Hepatocyte (in vitro differentiated cells): ENCODE data around the gene CYLC1. TPM values are rescaled to one million over a fixed set of nuclear protein-coding genes. Genes with fewer than 3 reads are reported as not detected.
A peak's percentile ranks its signal among the peaks of the same experiment; 100 is the strongest.

Experiments
- DNase-seq: peaks from one replicate; pipeline ENCODE4 v3.0.0-alpha.2; 2016; ENCODE audit warnings: low spot score
- H2AFZ ChIP-seq: fragments of 200-600 bp; sonication (generic); 2 replicates; pipeline ENCODE4 v1.6.0; 2016; ENCODE audit warnings: antibody characterized with exemption, mild to moderate bottlenecking
- H3K27ac ChIP-seq: fragments of 200-600 bp; sonication (generic); 2 replicates; pipeline ENCODE4 v1.5.1; 2016; ENCODE audit warnings: mild to moderate bottlenecking
- H3K27me3 ChIP-seq: fragments of 200-600 bp; sonication (generic); 2 replicates; pipeline ENCODE4 v1.6.1; 2016
- H3K36me3 ChIP-seq: fragments of 200-600 bp; sonication (generic); replicated peaks from 2 replicates; pipeline ENCODE4 v1.5.1; 2016; ENCODE audit warnings: low read depth; ENCODE audit not compliant: insufficient read depth
- H3K4me1 ChIP-seq: fragments of 200-600 bp; sonication (generic); 2 replicates; pipeline ENCODE4 v1.5.1; 2016; ENCODE audit warnings: mild to moderate bottlenecking, moderate library complexity; ENCODE audit not compliant: insufficient read depth
- H3K4me2 ChIP-seq: fragments of 200-600 bp; sonication (generic); 2 replicates; pipeline ENCODE4 v1.6.0; 2016
- H3K4me3 ChIP-seq: fragments of 200-600 bp; sonication (generic); 2 replicates; pipeline ENCODE4 v1.5.1; 2016; ENCODE audit warnings: mild to moderate bottlenecking
- H3K79me2 ChIP-seq: fragments of 200-600 bp; sonication (generic); 2 replicates; pipeline ENCODE4 v1.6.0; 2017; ENCODE audit warnings: mild to moderate bottlenecking
- H3K9me2 ChIP-seq: fragments of 200-600 bp; sonication (generic); replicated peaks from 2 replicates; pipeline ENCODE4 v1.6.0; 2017; ENCODE audit warnings: mild to moderate bottlenecking; ENCODE audit not compliant: insufficient read depth
- H3K9me3 ChIP-seq: fragments of 200-600 bp; sonication (generic); 2 replicates; pipeline ENCODE4 v1.5.1; 2016; ENCODE audit warnings: low read depth, mild to moderate bottlenecking
- H4K20me1 ChIP-seq: fragments of 200-600 bp; sonication (generic); 2 replicates; pipeline ENCODE4 v1.6.0; 2016; ENCODE audit warnings: mild to moderate bottlenecking; ENCODE audit not compliant: insufficient read depth, poor library complexity, severe bottlenecking
- EZH2 ChIP-seq: fragments of 200-600 bp; sonication (generic); IDR thresholded peaks from 2 replicates; pipeline ENCODE4 v1.6.1; 2016; ENCODE audit warnings: antibody characterized with exemption, mild to moderate bottlenecking, borderline replicate concordance
- EZH2phosphoT487 ChIP-seq: fragments of 200-600 bp; sonication (generic); IDR thresholded peaks from one replicate; pipeline ENCODE4 v1.6.1; 2018; ENCODE audit warnings: antibody characterized with exemption, mild to moderate bottlenecking, low read depth, moderate library complexity; ENCODE audit not compliant: unreplicated experiment, severe bottlenecking
- WGBS: methylation state at CpG from one replicate; pipeline ENCODE4 v1.1.6; 2016; ENCODE audit warnings: low lambda C conversion rate; ENCODE audit errors: missing lambda C conversion rate; 5-methylcytosine and 5-hydroxymethylcytosine counted together
- polyA plus RNA-seq: library from polyadenylated mRNA; unstranded; fragments of >200 nt; fragmentation: Nextera tagmentation; extraction: Ambion mirVana; gene quantifications from 2 replicates; pipeline ENCODE4 v1.2.1, GENCODE V29; 2016
- total RNA-seq: library from RNA; depleted of rRNA; stranded (reverse); fragments of >200 nt; gene quantifications from 2 replicates; pipeline ENCODE4 v1.2.3, GENCODE V29; 2014
- TF ChIP-seq, protein P1 (sequence below): fragments of 200-600 bp; sonication (generic); IDR thresholded peaks from 2 replicates; pipeline ENCODE4 v1.5.1; 2016; ENCODE audit warnings: antibody characterized with exemption, mild to moderate bottlenecking; ENCODE audit not compliant: poor library complexity

Gene CYLC1
- total and polyA plus RNA-seq, 2 experiments from 2014 or later, result not detected

DNA sequence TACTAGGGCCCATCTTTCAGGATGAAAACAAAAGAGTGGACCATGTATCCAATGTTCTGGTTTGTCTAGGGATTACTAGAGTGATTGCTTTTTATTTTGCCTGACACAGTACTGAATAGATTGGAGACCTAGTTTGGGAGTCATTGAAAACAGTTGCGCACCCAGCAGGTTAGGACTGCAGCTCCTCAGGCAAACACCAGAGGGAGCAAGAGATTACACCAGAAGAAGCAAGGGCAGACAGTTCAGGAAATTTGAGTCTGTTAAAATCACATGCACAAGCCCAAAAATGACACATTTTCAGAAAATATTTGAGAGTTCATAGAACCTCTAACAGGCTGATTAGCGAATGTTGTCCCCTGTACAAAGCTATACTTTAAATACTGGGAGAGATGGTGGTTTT is 55.6 kb downstream of the CYLC1 start:
- no peaks in the 10 kb centered on the region for H3K27me3 ChIP-seq
- H3K4me3 ChIP-seq, result no peak overlapping the region
- H3K9me3 ChIP-seq, result no peaks in the 10 kb centered on the region
- no peaks in the 10 kb centered on the region for H4K20me1 ChIP-seq
- H3K36me3 ChIP-seq, result no peaks in the 10 kb centered on the region
- H2AFZ ChIP-seq, result no peak overlapping the region
- DNase-seq, result peak; percentile 32
- no peaks in the 10 kb centered on the region for H3K4me1 ChIP-seq
- TF ChIP-seq EZH2 (no peak), EZH2phosphoT487 (no peak)
- TF ChIP-seq, protein P1, sequence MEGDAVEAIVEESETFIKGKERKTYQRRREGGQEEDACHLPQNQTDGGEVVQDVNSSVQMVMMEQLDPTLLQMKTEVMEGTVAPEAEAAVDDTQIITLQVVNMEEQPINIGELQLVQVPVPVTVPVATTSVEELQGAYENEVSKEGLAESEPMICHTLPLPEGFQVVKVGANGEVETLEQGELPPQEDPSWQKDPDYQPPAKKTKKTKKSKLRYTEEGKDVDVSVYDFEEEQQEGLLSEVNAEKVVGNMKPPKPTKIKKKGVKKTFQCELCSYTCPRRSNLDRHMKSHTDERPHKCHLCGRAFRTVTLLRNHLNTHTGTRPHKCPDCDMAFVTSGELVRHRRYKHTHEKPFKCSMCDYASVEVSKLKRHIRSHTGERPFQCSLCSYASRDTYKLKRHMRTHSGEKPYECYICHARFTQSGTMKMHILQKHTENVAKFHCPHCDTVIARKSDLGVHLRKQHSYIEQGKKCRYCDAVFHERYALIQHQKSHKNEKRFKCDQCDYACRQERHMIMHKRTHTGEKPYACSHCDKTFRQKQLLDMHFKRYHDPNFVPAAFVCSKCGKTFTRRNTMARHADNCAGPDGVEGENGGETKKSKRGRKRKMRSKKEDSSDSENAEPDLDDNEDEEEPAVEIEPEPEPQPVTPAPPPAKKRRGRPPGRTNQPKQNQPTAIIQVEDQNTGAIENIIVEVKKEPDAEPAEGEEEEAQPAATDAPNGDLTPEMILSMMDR, result peak; percentile 46
- H3K4me2 ChIP-seq, result no peak overlapping the region
- no peak overlapping the region for H3K27ac ChIP-seq
- WGBS, result 46% methylated on average over 2 of the region's 2 CpGs
- H3K79me2 ChIP-seq, result no peaks in the 10 kb centered on the region
- no peaks in the 10 kb centered on the region for H3K9me2 ChIP-seq

DNA sequence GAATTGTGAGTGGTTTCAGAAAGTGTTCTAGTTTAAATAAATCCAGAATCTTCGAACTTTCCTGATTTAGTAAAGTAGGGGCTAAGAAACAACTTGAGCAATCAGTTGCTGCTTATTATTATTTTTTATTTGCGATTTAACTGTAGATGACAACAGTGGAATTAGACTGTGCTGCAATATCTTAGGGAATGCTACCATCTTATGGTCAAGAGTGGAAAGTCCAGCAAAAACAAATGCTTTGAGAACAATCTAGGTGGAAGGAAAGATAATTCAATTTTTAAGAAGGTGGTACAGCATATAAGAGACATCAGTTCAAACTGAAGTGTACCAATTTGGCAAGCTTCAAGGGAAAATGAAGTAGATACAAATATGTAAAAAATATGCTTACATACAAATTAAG is 73.3 kb downstream of the CYLC1 start:
- no peaks in the 10 kb centered on the region for H3K9me3 ChIP-seq
- no peak overlapping the region for H3K4me2 ChIP-seq
- 61% methylated on average over 2 of the region's 2 CpGs for WGBS
- H3K9me2 ChIP-seq, result no peaks in the 10 kb centered on the region
- H3K27ac ChIP-seq, result no peak overlapping the region
- no peak overlapping the region for H3K4me3 ChIP-seq
- no peak overlapping the region for H2AFZ ChIP-seq
- H3K4me1 ChIP-seq, result no peaks in the 10 kb centered on the region
- H3K27me3 ChIP-seq, result no peaks in the 10 kb centered on the region
- H3K36me3 ChIP-seq, result no peaks in the 10 kb centered on the region
- TF ChIP-seq, protein P1, result peak; percentile 30
- no peak for TF ChIP-seq EZH2phosphoT487
- TF ChIP-seq EZH2, result no peak
- no peaks in the 10 kb centered on the region for H3K79me2 ChIP-seq
- DNase-seq, result no peak
- H4K20me1 ChIP-seq, result no peaks in the 10 kb centered on the region
